ENCODE data around the gene SPAG16. TPM values are rescaled to one million over a fixed set of nuclear protein-coding genes. Genes with fewer than 3 reads are reported as not detected.

The SPAG16 gene
- total RNA-seq, 1 donor from 2014 or later: 16.7 TPM

GRCh38 chr2:213751446-213751845 is 467.2 kb downstream of the SPAG16 start:
- Histone ChIP-seq H3K79me2 (ENCODE audit: insufficient read depth, low read length) (no peaks in the 10 kb centered on the region), H3K4me3 (ENCODE audit: insufficient read depth, low read depth, low read length) (no peak overlapping the region), H3K4me2 (ENCODE audit: low read length) (no peak overlapping the region), H3K9me3 (ENCODE audit: insufficient read depth, low read depth, low read length) (no peaks in the 10 kb centered on the region), H3K4me1 (ENCODE audit: insufficient read depth, low read length) (no peaks in the 10 kb centered on the region), H3K27ac (ENCODE audit: low read depth, low read length) (no peak overlapping the region), H3K36me3 (ENCODE audit: insufficient read depth, low read length) (no peaks in the 10 kb centered on the region), H3K27me3 (ENCODE audit: insufficient read depth, low read length) (no peaks in the 10 kb centered on the region), H2AFZ (ENCODE audit: low read depth, low read length) (no peak overlapping the region), H3K9ac (ENCODE audit: low read length) (no peak overlapping the region), H4K20me1 (ENCODE audit: insufficient read depth, low read length) (no peaks in the 10 kb centered on the region)
- Mint-ChIP-seq H3K4me1 (ENCODE audit: low read depth, unreplicated experiment) (no peaks in the 10 kb centered on the region), H3K9me3 (ENCODE audit: unreplicated experiment) (no peaks in the 10 kb centered on the region), H3K27me3 (ENCODE audit: low read depth, unreplicated experiment) (no peaks in the 10 kb centered on the region), H3K27ac (ENCODE audit: unreplicated experiment) (no peak overlapping the region), H3K4me3 (ENCODE audit: unreplicated experiment) (no peak overlapping the region), H3K36me3 (ENCODE audit: low read depth, unreplicated experiment) (no peaks in the 10 kb centered on the region)
- FAIRE-seq: no peak
- no peak for DNase-seq (ENCODE audit: low read depth)
- TF ChIP-seq CTCF (IDR thresholded peaks at IDR 0.05; ENCODE audit: insufficient read depth, low read depth, low read length): no peak
- TF ChIP-seq EZH2 (IDR thresholded peaks at IDR 0.05; ENCODE audit: insufficient read depth, low read length): no peak

- H3K4me2 ChIP-seq (ENCODE audit: low read length): no peak overlapping the region
- no peaks in the 10 kb centered on the region for H3K79me2 ChIP-seq (ENCODE audit: insufficient read depth, low read length)
- no peak for DNase-seq (ENCODE audit: low read depth)
- H3K36me3 ChIP-seq (ENCODE audit: insufficient read depth, low read length): no peaks in the 10 kb centered on the region
- H3K27me3 Mint-ChIP-seq (ENCODE audit: low read depth, unreplicated experiment): no peaks in the 10 kb centered on the region
- no peak overlapping the region for H3K4me3 Mint-ChIP-seq (ENCODE audit: unreplicated experiment)
- no peaks in the 10 kb centered on the region for H3K27me3 ChIP-seq (ENCODE audit: insufficient read depth, low read length)
- no peak overlapping the region for H3K27ac Mint-ChIP-seq (ENCODE audit: unreplicated experiment)
- no peaks in the 10 kb centered on the region for H3K4me1 Mint-ChIP-seq (ENCODE audit: low read depth, unreplicated experiment)
- no peaks in the 10 kb centered on the region for H4K20me1 ChIP-seq (ENCODE audit: insufficient read depth, low read length)
- no peak overlapping the region for H3K4me3 ChIP-seq (ENCODE audit: insufficient read depth, low read depth, low read length)
- H3K9me3 ChIP-seq (ENCODE audit: insufficient read depth, low read depth, low read length): no peaks in the 10 kb centered on the region
- H2AFZ ChIP-seq (ENCODE audit: low read depth, low read length): no peak overlapping the region
- TF ChIP-seq EZH2 (IDR thresholded peaks at IDR 0.05; ENCODE audit: insufficient read depth, low read length): no peak
- TF ChIP-seq CTCF (IDR thresholded peaks at IDR 0.05; ENCODE audit: insufficient read depth, low read depth, low read length): no peak
- FAIRE-seq: no peak
- no peaks in the 10 kb centered on the region for H3K36me3 Mint-ChIP-seq (ENCODE audit: low read depth, unreplicated experiment)
- H3K9me3 Mint-ChIP-seq (ENCODE audit: unreplicated experiment): no peaks in the 10 kb centered on the region
- no peak overlapping the region for H3K27ac ChIP-seq (ENCODE audit: low read depth, low read length)
- no peak overlapping the region for H3K9ac ChIP-seq (ENCODE audit: low read length)
- no peaks in the 10 kb centered on the region for H3K4me1 ChIP-seq (ENCODE audit: insufficient read depth, low read length)
These were observed 468.3 kb downstream of the SPAG16 start for GRCh38 chr2:213752575-213752974.

- no peak for DNase-seq (ENCODE audit: low read depth)
- no peak overlapping the region for H3K27ac Mint-ChIP-seq (ENCODE audit: unreplicated experiment)
- H3K9me3 Mint-ChIP-seq (ENCODE audit: unreplicated experiment): no peaks in the 10 kb centered on the region
- TF ChIP-seq CTCF (IDR thresholded peaks at IDR 0.05; ENCODE audit: insufficient read depth, low read depth, low read length): no peak
- TF ChIP-seq EZH2 (IDR thresholded peaks at IDR 0.05; ENCODE audit: insufficient read depth, low read length): no peak
- no peaks in the 10 kb centered on the region for H3K9me3 ChIP-seq (ENCODE audit: insufficient read depth, low read depth, low read length)
- H3K4me1 Mint-ChIP-seq (ENCODE audit: low read depth, unreplicated experiment): no peaks in the 10 kb centered on the region
- no peak overlapping the region for H3K4me2 ChIP-seq (ENCODE audit: low read length)
- H4K20me1 ChIP-seq (ENCODE audit: insufficient read depth, low read length): no peaks in the 10 kb centered on the region
- no peaks in the 10 kb centered on the region for H3K27me3 Mint-ChIP-seq (ENCODE audit: low read depth, unreplicated experiment)
- H3K36me3 Mint-ChIP-seq (ENCODE audit: low read depth, unreplicated experiment): no peaks in the 10 kb centered on the region
- no peak overlapping the region for H3K4me3 ChIP-seq (ENCODE audit: insufficient read depth, low read depth, low read length)
- no peaks in the 10 kb centered on the region for H3K79me2 ChIP-seq (ENCODE audit: insufficient read depth, low read length)
- no peak overlapping the region for H3K27ac ChIP-seq (ENCODE audit: low read depth, low read length)
- no peaks in the 10 kb centered on the region for H3K27me3 ChIP-seq (ENCODE audit: insufficient read depth, low read length)
- no peak overlapping the region for H3K9ac ChIP-seq (ENCODE audit: low read length)
- no peak for FAIRE-seq
- H3K4me3 Mint-ChIP-seq (ENCODE audit: unreplicated experiment): no peak overlapping the region
- H3K4me1 ChIP-seq (ENCODE audit: insufficient read depth, low read length): no peaks in the 10 kb centered on the region
- no peak overlapping the region for H2AFZ ChIP-seq (ENCODE audit: low read depth, low read length)
- no peaks in the 10 kb centered on the region for H3K36me3 ChIP-seq (ENCODE audit: insufficient read depth, low read length)
These were observed 473.3 kb downstream of the SPAG16 start for GRCh38 chr2:213757525-213757924.

Measured in astrocyte (in vitro differentiated cells and primary cell).